Muscle layer of duodenum (tissue), 2 donors: ENCODE results near the gene DHRS4L2.
"Not testable (repeated sequence)": the region's sequence is repeated elsewhere in the genome, so short reads cannot be mapped to it uniquely, and the experiment has no call there.

Experiments used
- H3K27ac ChIP-seq: one replicate; pipeline ENCODE4 v1.7.0; 2013; ENCODE audit warnings: mild to moderate bottlenecking, low read length
- H3K27me3 ChIP-seq: one replicate; pipeline ENCODE4 v1.7.0; 2013; ENCODE audit warnings: low read depth, mild to moderate bottlenecking, control low read depth, low read length
- H3K36me3 ChIP-seq, 2 donors: one replicate each; pipeline ENCODE4 v1.7.0; 2013; ENCODE audit warnings: low read length in 2 of 2, control low read depth in 1 of 2, mild to moderate bottlenecking in 1 of 2; ENCODE audit not compliant: insufficient read depth in 2 of 2, control insufficient read depth in 1 of 2
- H3K4me1 ChIP-seq, 2 donors: one replicate each; pipeline ENCODE4 v1.7.0; 2013; ENCODE audit warnings: low read length in 2 of 2, mild to moderate bottlenecking in 2 of 2, control low read depth in 1 of 2, moderate library complexity in 1 of 2; ENCODE audit not compliant: insufficient read depth in 2 of 2, control insufficient read depth in 1 of 2
- H3K4me3 ChIP-seq, 2 donors: one replicate each; pipeline ENCODE4 v1.7.0; 2013; ENCODE audit warnings: low read length in 2 of 2, low read depth in 1 of 2, mild to moderate bottlenecking in 1 of 2
- H3K9me3 ChIP-seq, 2 donors: one replicate each; pipeline ENCODE4 v1.7.0; 2013; ENCODE audit warnings: low read length in 2 of 2, control low read depth in 1 of 2, mild to moderate bottlenecking in 1 of 2; ENCODE audit not compliant: control insufficient read depth in 1 of 2
- donor health status: healthy.

Gene DHRS4L2

DNA sequence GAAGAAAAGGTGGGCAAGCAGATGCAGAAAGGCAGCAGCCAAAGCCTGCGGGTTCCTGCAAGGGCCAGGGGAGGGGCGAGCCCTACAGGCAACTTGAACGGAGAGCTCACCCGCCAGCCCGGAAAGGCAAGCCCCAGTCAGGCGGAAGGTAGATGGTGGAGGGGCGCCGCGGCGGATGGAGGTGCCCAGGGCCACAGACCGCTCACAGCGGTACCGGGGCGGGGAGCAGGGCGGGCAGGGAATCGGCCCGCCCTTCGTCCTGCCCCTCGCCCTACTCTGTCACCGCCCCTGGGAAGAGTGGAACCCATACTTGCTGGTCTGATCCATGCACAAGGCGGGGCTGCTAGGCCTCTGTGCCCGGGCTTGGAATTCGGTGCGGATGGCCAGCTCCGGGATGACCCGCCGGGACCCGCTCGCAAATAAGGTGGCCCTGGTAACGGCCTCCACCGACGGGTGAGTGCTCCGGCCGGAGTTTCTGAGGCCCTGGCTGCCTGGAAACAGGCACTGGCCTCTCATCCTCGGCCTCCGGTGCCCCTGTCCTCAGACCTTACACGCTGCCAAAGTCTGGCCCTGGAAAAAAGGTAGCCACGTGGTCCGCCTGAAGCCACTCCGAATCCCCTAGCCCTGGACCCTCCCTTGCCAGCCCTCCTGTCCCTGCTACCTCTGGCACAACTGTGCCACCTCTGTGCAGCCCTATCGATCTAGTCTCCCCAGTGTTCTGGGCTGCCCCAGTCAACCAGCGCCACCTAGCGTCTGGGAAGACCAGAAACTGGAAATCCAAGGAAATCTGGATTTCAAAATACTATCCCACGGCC lies 35.1 kb upstream of the DHRS4L2 start, which contains the start of gene DHRS4:
DHRS4 (plus strand) TSS at position 307 of the 815 bp plus-strand sequence; CDS start at position 326, 19 bp downstream.
- Histone ChIP-seq H3K9me3 (no peaks in the 10 kb centered on the region), H3K27ac (peak within 1 kb of the TSS; percentile 82), H3K36me3 (no peaks in the 10 kb centered on the region)

DNA sequence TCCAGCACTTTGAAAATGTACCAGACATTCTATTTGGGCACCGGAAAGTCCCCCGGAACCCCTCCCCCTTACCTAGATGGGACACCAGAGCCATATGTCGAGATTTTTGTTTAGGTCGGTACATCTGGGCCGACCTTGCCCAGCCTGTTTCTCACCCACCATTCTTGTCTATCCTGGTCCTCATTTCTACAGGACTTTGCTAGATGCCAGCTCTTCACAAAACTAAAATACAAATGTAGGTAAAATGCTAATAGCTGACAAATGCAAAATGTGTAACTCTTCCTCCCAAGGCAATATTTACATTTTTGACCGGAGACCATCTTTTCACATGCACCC lies 34.5 kb upstream of the DHRS4L2 start:
- Histone ChIP-seq H3K27ac (peak overlapping the region; percentile 82), H3K4me3 (peak overlapping the region; percentile 89 to 94)
- H3K9me3 ChIP-seq, H3K27me3 ChIP-seq, H3K4me1 ChIP-seq, H3K36me3 ChIP-seq: not testable (repeated sequence)

More for the DNA sequence above, 35.1 kb upstream of the DHRS4L2 start, which contains the start of gene DHRS4:
- H3K4me1 ChIP-seq, result peaks cover 0 to 9% of the 10 kb centered on the region in 2 donors
- H3K4me3 ChIP-seq, result peak within 1 kb of the TSS; percentile 89 to 94
- H3K27me3 ChIP-seq, result no peaks in the 10 kb centered on the region

DNA sequence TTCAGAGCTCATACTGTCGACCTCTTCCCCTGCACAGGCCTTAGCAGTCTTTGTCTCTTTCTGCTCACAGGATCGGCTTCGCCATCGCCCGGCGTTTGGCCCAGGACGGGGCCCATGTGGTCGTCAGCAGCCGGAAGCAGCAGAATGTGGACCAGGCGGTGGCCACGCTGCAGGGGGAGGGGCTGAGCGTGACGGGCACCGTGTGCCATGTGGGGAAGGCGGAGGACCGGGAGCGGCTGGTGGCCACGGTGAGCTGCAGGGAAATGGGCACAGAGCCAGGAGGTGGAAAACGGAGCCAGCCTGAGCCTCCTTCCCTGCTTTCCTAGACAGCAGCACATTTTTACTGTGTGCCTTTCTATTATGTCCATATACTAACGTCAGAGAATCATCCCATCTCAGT lies 33.8 kb upstream of the DHRS4L2 start:
- not testable (repeated sequence) for H3K4me3 ChIP-seq, H3K27me3 ChIP-seq, H3K36me3 ChIP-seq, H3K9me3 ChIP-seq, H3K4me1 ChIP-seq, H3K27ac ChIP-seq

DNA sequence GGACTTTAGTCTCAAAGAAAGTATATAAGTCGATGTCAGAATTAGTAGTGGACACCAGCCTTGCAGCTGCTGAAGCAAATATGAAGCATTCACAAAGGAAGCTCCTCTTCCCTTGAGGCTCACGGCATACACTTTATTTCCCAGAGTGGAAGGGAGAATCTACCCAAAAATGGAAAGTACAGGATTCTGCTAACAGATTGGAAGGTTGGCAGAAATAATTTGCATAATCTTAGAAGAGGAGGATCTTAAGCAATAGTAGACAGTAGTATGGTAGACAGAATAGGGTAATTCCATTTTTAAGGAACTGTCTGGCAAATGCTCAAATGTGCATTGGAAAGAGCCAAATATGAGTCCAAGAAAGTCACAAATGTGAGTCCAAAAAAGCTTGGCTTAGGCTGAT lies 32.9 kb upstream of the DHRS4L2 start:
- not testable (repeated sequence) for H3K36me3 ChIP-seq, H3K27ac ChIP-seq, H3K27me3 ChIP-seq, H3K4me1 ChIP-seq, H3K9me3 ChIP-seq, H3K4me3 ChIP-seq

DNA sequence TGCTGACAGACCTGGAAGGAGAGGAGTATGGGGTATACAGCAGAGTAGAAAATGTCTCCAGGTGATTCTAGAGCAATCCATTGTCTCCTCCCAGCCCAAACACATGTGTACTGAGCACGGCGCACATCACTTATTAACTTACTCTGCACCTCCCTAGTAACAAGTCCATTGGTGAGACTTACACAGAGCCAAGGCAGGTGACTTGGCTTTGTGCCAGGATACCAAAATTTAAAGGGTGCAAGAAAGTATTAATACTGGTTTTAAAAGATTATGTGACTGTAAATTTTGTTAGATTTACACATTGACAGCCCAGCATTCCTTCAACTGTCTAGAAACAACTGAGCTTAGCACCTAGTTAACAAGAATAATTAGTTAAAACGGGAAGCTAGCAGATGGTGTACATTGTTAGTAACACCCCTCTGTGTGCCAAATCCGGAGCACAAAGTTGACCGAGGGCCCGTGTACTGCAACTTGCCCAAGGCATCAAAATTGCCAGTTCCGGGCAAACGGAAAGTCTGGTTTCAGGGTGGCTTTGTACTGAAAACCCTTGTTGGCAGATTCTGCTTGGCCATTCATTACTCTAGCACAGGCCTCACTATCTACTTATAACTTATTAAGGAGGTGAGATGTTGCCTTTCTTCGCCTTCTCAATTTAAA lies 30.7 kb upstream of the DHRS4L2 start:
- not testable (repeated sequence) for H3K4me1 ChIP-seq, H3K4me3 ChIP-seq, H3K27ac ChIP-seq, H3K27me3 ChIP-seq, H3K9me3 ChIP-seq, H3K36me3 ChIP-seq

DNA sequence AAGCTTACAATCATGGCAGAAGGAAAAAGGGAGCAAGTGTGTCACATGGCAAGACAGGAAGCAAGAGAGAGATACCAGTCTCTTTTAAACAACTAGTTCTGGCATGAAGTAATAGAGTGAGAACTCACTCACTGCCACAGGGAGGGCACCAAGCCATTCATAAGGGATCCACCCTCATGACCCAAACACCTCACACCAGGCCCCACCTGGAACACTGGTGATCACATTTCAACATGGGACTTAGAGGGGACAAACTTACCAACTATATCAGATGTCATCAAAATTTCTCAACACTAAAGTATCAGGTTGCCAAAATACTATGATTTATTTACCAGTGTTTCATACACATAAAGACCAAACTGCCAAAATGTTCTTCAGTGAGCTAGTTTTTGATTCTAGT lies 27.8 kb upstream of the DHRS4L2 start:
- H3K36me3 ChIP-seq, H3K27me3 ChIP-seq, H3K4me1 ChIP-seq, H3K4me3 ChIP-seq, H3K27ac ChIP-seq, H3K9me3 ChIP-seq: not testable (repeated sequence)

DNA sequence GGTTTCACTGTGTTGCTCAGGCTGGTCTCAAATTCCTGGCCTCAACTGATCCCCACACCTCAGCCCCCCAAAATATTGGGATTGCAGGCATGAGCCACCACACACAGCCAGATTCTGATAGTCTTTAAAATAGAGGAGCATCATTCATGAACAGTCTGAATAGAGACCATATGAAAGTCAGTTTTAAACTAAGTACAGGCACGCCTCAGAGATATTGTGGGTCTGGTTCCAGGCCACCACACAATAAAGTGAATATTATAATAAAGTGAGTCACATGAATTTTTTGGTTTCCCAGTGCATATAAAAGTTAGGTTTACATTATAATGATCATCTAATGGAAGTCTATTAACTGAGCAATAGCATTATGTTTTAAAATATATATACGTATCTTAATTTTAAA lies 27.0 kb upstream of the DHRS4L2 start:
- not testable (repeated sequence) for H3K4me3 ChIP-seq, H3K27me3 ChIP-seq, H3K4me1 ChIP-seq, H3K9me3 ChIP-seq, H3K36me3 ChIP-seq, H3K27ac ChIP-seq

DNA sequence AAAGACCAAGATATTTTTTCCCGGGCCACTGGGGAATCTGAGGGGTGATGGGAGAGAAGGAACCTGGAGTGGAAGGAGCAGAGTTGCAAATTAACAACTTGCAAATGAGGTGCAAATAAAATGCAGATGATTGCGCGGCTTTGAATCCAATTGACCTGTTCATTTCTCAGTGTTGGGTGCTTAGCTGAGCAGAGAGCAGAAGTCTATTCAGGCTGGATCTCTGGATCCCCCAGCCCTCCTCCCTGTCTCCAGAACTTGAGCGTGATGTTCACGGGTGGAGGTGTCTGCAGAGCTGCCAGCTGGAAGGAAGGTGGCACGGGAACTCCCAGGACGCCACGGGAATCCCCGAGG lies 19.6 kb upstream of the DHRS4L2 start:
- H3K36me3 ChIP-seq, H3K4me1 ChIP-seq, H3K27ac ChIP-seq, H3K9me3 ChIP-seq, H3K27me3 ChIP-seq: not testable (repeated sequence)
- H3K4me3 ChIP-seq, result peak overlapping the region in 1 of 2 donors; percentile 57

DNA sequence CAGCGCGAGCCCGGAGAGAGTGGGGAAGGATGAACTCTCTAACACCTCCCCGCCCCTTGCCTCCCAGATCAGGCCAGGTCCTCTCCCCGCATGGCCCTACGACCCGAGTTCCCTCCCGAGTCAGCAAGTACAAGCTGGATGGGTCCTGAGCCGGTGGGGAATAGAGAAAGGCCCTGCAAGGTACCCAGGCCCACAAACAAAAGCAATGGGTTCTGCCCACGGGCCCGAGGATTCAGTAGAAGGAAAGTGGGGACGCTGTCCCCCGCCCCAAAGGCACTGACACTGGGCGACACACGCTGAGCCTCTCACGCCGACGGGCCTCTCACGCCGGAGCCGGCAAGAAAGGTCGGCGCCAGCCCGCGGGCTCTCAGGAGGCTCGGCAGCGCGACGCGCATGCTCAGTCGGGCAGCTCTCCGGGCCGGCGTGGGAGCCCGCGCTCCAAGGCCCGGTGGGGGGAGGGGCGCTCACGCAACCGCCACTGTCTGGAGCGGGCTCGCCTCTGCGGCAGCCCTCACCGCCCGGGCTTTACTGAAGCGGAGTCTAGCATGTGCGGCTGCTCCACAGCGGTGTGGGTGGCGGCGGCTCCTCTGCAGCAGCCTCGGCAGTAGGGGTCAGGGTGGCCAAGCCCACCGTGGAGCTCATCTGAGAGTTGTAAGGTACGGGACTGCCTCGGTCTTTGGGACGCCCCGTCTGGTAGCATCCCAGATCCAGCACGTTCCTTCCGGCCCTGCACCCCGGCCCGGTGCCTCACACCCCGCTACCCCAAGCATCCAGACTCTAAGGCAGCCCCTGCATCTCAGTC lies 19.0 kb upstream of the DHRS4L2 start:
- not testable (repeated sequence) for H3K36me3 ChIP-seq, H3K4me1 ChIP-seq, H3K9me3 ChIP-seq, H3K27me3 ChIP-seq, H3K27ac ChIP-seq
- peak overlapping the region in 1 of 2 donors; percentile 57 for H3K4me3 ChIP-seq

DNA sequence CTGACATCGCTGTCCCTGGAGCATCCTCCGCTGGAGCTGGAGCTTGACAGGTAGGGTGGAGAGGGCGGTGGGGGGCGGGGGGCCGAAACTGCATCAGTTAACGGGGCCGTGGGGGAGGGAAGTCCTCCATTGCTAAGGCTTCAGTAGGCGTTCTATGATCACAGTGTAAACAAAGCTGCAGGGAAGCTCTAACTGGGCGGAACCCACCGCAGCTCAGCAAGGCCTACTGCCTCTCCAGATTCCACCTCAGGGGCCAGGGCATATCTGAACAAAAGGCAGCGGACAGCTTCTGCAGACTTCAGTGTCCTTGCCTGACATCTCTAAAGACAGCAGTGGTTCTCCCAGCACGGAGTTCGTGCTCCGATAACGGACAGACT lies 18.5 kb upstream of the DHRS4L2 start:
- not testable (repeated sequence) for H3K36me3 ChIP-seq, H3K27me3 ChIP-seq, H3K9me3 ChIP-seq, H3K27ac ChIP-seq, H3K4me1 ChIP-seq, H3K4me3 ChIP-seq

DNA sequence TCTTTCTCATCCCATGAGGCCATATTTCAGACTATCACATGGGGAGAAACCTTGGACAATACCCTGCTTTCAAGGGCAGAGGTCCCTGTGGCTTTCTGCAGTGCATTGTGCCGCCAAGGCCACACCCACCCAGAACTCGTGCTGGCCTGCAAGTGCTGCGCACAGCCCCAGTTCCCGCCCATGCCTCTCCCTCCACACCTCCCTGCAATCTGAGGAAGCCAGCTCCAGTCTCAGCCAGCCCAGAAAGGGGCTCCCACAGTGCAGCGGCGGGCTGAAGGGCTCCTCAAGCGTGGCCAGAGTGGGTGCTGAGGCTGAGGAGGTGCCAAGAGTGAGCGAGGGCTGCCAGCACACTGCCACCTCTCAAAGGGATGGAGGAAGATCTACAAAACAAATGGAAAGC lies 15.6 kb upstream of the DHRS4L2 start:
- not testable (repeated sequence) for H3K27me3 ChIP-seq, H3K4me3 ChIP-seq, H3K9me3 ChIP-seq, H3K4me1 ChIP-seq, H3K27ac ChIP-seq, H3K36me3 ChIP-seq
